ES-I3 (cell line): ENCODE measurements around the gene RHOF.

ENCODE experiments used
- H3K36me3 ChIP-seq: 2 replicates; pipeline ENCODE4 v1.6.1; 2013; ENCODE audit warnings: mild to moderate bottlenecking, low read length, control low read depth, moderate library complexity; ENCODE audit not compliant: insufficient read depth
- H3K4me1 ChIP-seq: 2 replicates; pipeline ENCODE4 v1.6.1; 2013; ENCODE audit warnings: mild to moderate bottlenecking, control low read depth, low read length; ENCODE audit not compliant: insufficient read depth
- H3K9ac ChIP-seq: 2 replicates; pipeline ENCODE4 v1.6.1; 2013; ENCODE audit warnings: low read depth, mild to moderate bottlenecking, low read length, moderate library complexity
- H3K9me3 ChIP-seq: 2 replicates; pipeline ENCODE4 v1.6.1; 2013; ENCODE audit warnings: mild to moderate bottlenecking, low read length, moderate library complexity; ENCODE audit not compliant: control insufficient read depth, insufficient read depth

Gene RHOF

GRCh38 chr12:121826318-121827150 lies 33.0 kb upstream of the RHOF start:
- H3K36me3 ChIP-seq: no peaks in the 10 kb centered on the region
- H3K4me1 ChIP-seq: no peaks in the 10 kb centered on the region
- H3K9ac ChIP-seq: no peak overlapping the region
- no peaks in the 10 kb centered on the region for H3K9me3 ChIP-seq

GRCh38 chr12:121825041-121825523 lies 31.6 kb upstream of the RHOF start:
- Histone ChIP-seq H3K4me1 (no peaks in the 10 kb centered on the region), H3K36me3 (no peaks in the 10 kb centered on the region), H3K9ac (no peak overlapping the region), H3K9me3 (no peaks in the 10 kb centered on the region)

DNA sequence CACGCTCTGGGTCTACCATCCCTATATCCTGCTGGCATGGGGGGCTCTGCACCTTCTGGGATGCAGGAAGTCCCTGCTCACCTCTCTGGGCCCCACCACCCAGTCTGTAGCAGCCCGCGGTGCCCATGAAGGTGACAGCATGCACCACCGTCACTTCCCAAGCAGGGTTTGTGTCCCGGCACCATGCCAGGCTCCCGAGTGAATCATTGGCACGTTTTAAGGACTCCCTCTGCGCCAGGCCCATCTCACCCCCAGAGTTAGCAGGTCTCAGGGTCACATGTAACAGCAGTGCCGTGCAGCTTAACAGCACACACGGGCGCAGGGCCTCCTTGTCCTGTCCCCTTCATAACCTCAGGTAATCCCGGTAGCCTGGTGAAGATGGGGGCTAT lies 30.2 kb upstream of the RHOF start:
- H3K9me3 ChIP-seq: no peaks in the 10 kb centered on the region
- H3K36me3 ChIP-seq: 0 out of 2 replicates have a peak, but pooled peaks cover 5% of the 10 kb centered on the region
- no peak overlapping the region for H3K9ac ChIP-seq
- H3K4me1 ChIP-seq: no peaks in the 10 kb centered on the region

DNA sequence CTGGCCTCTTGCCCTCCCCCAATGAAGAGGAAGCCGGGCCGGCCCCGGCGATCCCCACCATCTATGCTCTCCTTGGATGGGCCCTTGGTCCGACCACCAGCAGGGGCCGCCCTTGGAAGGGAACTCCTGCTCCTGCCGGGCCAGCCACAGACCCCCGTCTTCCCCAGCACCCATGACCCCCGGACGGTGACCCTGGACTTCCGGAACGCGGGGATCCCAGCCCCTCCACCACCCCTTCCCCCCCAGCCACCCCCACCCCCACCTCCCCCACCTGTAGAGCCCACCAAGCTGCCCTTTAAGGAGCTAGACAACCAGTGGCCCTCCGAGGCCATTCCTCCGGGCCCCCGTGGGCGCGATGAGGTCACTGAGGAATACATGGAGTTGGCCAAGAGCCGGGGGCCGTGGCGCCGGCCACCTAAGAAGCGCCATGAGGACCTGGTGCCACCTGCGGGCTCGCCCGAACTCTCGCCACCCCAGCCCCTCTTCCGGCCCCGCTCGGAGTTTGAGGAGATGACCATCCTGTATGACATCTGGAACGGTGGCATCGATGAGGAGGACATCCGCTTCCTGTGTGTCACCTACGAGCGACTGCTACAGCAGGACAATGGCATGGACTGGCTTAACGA lies 29.7 kb upstream of the RHOF start:
- H3K9me3 ChIP-seq: no peaks in the 10 kb centered on the region
- no peaks in the 10 kb centered on the region for H3K4me1 ChIP-seq
- H3K36me3 ChIP-seq: 0 out of 2 replicates have a peak, but pooled peaks cover 5% of the 10 kb centered on the region
- no peak overlapping the region for H3K9ac ChIP-seq

DNA sequence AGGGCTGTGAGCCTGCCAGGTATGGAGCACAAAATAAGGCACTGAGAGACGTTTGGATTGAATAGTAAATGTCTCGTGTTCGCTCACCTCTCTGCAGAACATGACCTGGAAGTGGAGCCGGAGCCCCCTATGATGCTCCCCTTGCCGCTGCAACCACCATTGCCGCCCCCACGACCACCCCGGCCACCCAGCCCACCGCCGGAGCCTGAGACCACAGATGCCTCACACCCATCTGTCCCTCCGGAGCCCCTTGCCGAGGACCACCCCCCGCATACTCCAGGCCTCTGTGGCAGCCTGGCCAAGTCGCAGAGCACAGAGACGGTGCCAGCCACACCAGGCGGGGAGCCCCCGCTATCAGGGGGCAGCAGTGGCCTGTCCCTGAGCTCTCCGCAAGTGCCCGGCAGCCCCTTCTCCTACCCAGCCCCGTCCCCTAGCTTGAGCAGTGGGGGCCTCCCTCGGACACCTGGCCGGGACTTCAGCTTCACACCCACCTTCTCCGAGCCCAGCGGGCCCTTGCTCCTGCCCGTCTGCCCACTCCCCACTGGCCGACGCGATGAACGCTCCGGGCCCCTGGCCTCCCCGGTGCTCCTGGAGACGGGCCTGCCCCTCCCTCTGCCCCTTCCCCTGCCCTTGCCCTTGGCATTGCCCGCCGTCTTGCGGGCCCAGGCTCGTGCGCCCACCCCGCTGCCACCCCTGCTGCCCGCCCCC lies 29.1 kb upstream of the RHOF start:
- H3K9ac ChIP-seq: no peak overlapping the region
- H3K36me3 ChIP-seq: peaks cover 5% of the 10 kb centered on the region; the same call in 1 of the 2 replicates
- H3K9me3 ChIP-seq: no peaks in the 10 kb centered on the region
- no peaks in the 10 kb centered on the region for H3K4me1 ChIP-seq

- no peaks in the 10 kb centered on the region for H3K9me3 ChIP-seq
- peaks cover 5% of the 10 kb centered on the region; the same call in 1 of the 2 replicates for H3K36me3 ChIP-seq
- no peak overlapping the region for H3K9ac ChIP-seq
- H3K4me1 ChIP-seq: no peaks in the 10 kb centered on the region
These were observed 26.6 kb upstream of the RHOF start for GRCh38 chr12:121820056-121820455.

- H3K4me1 ChIP-seq: no peaks in the 10 kb centered on the region
- H3K9ac ChIP-seq: no peak overlapping the region
- H3K9me3 ChIP-seq: no peaks in the 10 kb centered on the region
- peaks cover 5% of the 10 kb centered on the region; the same call in 1 of the 2 replicates for H3K36me3 ChIP-seq
These were observed 25.9 kb upstream of the RHOF start for GRCh38 chr12:121819212-121819949.

GRCh38 chr12:121817648-121818043 lies 24.2 kb upstream of the RHOF start:
- H3K4me1 ChIP-seq: no peaks in the 10 kb centered on the region
- peaks cover 5% of the 10 kb centered on the region; the same call in 1 of the 2 replicates for H3K36me3 ChIP-seq
- H3K9ac ChIP-seq: no peak overlapping the region
- no peaks in the 10 kb centered on the region for H3K9me3 ChIP-seq

- Histone ChIP-seq H3K9me3 (no peaks in the 10 kb centered on the region), H3K36me3 (peaks cover 5% of the 10 kb centered on the region; the same call in 1 of the 2 replicates), H3K4me1 (no peaks in the 10 kb centered on the region), H3K9ac (no peak overlapping the region)
These were observed 23.6 kb upstream of the RHOF start for GRCh38 chr12:121816925-121817647.

DNA sequence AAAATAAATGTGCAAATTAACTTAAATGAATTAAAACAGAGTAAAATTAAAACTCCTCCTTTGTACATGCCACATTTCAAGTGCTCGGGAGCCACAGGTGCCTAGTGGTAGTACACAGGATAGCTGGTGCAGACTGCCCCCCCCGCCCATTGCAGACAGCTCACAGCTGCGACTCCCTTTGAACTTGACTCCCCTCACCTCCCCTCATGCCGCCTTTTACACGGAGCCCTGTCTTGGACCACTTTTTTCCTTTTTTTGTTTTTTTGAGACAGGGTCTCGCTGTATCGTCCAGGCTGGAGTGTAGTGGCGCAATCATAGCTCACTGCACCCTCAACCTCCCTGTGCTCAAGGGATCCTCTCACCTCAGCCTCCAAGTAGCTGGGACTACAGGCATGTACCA lies 21.8 kb upstream of the RHOF start:
- H3K36me3 ChIP-seq: peaks cover 5% of the 10 kb centered on the region; the same call in 1 of the 2 replicates
- H3K4me1 ChIP-seq: peaks cover 8% of the 10 kb centered on the region
- H3K9ac ChIP-seq: no peak overlapping the region
- H3K9me3 ChIP-seq: no peaks in the 10 kb centered on the region

GRCh38 chr12:121814429-121815119 lies 21.1 kb upstream of the RHOF start:
- Histone ChIP-seq H3K4me1 (peaks cover 8% of the 10 kb centered on the region), H3K36me3 (peaks cover 3% of the 10 kb centered on the region; the same call in 1 of the 2 replicates), H3K9ac (no peak overlapping the region), H3K9me3 (no peaks in the 10 kb centered on the region)

DNA sequence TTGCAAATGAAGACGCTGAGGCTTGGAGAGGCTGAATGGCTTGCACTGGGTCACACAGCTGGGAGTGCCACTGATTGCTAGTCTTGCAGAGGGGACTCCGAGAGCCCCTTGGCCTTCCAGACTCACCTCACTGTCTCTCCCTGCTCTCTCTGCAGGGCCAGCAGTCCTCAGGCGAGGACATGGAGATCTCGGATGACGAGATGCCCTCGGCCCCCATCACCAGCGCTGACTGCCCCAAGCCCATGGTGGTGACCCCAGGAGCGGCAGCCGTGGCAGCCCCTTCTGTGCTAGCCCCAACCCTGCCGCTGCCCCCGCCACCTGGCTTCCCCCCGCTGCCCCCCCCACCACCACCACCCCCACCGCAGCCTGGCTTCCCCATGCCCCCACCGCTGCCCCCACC lies 20.5 kb upstream of the RHOF start:
- no peaks in the 10 kb centered on the region for H3K9me3 ChIP-seq
- no peak overlapping the region for H3K9ac ChIP-seq
- H3K4me1 ChIP-seq: peaks cover 8% of the 10 kb centered on the region
- H3K36me3 ChIP-seq: peaks cover 4% of the 10 kb centered on the region; the same call in 1 of the 2 replicates
